GM11168 (cell line): Measurements from ENCODE around the gene OR13C2.

ENCODE experiments used
- in situ Hi-C: fragments of 300-500 bp; cut with MboI; formaldehyde crosslinking; loops from one replicate; pipeline ENCODE4 v1.12.0; 2022; ENCODE audit warnings: low sequenced_read_pairs; ENCODE audit not compliant: unreplicated experiment

Gene OR13C2

DNA sequence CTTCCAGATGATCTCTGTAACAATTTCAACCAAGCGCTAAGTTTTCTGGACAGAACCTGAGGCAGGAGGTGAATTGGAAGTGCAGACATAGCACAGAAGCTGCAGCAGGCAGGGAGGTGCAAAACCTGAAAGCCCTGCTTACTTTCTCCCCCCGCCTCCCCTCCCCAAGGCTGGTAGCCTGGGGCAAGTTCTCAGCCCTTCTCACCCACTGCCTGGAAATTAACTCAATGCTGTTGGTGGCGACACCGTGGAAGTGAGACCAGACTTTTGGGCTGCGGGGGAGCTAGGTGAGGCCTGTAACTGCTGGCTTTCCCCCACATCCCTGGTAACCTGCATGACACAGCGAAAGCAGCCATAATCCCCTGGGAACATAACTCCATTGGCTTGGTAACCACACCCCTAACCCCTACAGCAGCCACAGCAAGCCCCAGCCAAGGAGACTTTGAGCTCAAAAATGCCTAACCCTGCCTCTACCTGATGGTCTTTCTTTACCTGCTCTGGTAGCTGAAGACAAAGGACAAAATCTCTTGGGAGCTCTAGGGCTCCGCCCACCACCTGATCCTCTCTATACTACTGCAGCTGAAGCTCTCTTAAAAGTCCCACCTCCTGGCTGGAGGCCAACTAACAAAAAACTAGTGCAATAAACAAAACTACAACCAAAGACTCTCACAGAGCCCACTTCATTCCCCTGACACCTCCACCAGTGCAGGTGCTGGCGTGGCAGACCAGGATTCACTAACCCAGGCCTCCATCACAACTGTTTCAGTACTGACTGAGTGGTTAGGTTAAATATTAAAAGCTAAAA lies 48.4 kb downstream of the OR13C2 start:
- in situ Hi-C loops: no loop called here

DNA sequence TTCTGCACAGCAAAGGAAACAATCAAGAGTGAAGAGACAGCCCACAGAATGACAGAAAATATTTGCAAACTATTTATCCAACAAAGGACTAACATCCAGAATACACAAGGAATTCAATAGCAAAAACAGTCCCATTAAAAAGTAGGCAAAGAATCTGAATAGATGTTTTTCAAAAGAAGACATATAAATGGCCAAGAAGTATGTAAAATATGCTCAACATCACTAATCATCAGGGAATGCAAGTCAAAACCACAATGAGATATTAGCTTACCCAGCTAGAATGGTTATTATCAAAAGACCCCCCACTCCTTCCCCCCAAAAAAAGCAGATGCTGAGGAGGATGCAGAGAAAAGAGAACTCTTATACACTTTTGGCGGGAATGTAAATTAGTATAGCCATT lies 49.9 kb downstream of the OR13C2 start:
- in situ Hi-C loops: no loop called here
